B cell (primary cell): ENCODE data around the gene MYB. TPM values are rescaled to one million over a fixed set of nuclear protein-coding genes. Genes with fewer than 3 reads are reported as not detected.

ENCODE experiments used
- ATAC-seq: fragments of 200-7000 bp; cut with Tn5 transposase; one replicate; pipeline ENCODE4 v1.10.0; 2021; ENCODE audit warnings: low read depth, mild to moderate bottlenecking, moderate number of reproducible peaks, moderate library complexity
- CTCF ChIA-PET: fragments of 350-600 bp; sonication (Branson Sonifier 250); formaldehyde crosslinking; loops from one replicate; lab custom pipeline; 2021; ENCODE audit warnings: antibody characterized with exemption, inconsistent platforms; lab: Charles Lee
- POLR2A ChIA-PET: fragments of 350-600 bp; sonication (Branson Sonifier 250); formaldehyde crosslinking; loops from one replicate; lab custom pipeline; 2021; ENCODE audit warnings: antibody characterized with exemption; lab: Charles Lee
- DNase-seq: peaks from one replicate; pipeline ENCODE4 v3.0.0; 2013
- H2AFZ ChIP-seq: 2 replicates; pipeline ENCODE4 v1.6.1; 2012; ENCODE audit warnings: mild to moderate bottlenecking, low read depth, low read length; ENCODE audit not compliant: insufficient read depth, poor library complexity, severe bottlenecking
- H3K27ac ChIP-seq, 2 donors: 1 replicate in 1 of 2; 2 replicates in 1 of 2; pipeline ENCODE4 v1.5.1; 2012 to 2013; ENCODE audit warnings: low read length in 2 of 2, mild to moderate bottlenecking in 2 of 2, moderate library complexity in 1 of 2
- H3K27me3 ChIP-seq, 4 experiments: fragments of 200-600 bp in 1 of 4; sonication (generic) in 1 of 4; replicated peaks in 1 of 4; 1 replicate in 2 of 4; 2 replicates in 2 of 4; pipeline versions ENCODE4 v1.6.1 to v1.7.0; 2013 to 2016; ENCODE audit warnings: low read length in 3 of 4, mild to moderate bottlenecking in 2 of 4, mixed read lengths in 1 of 4, moderate library complexity in 1 of 4; ENCODE audit not compliant: insufficient read depth in 4 of 4, control insufficient read depth in 3 of 4; ENCODE audit errors: control extremely low read depth in 1 of 4
- H3K36me3 ChIP-seq, 2 experiments: replicated peaks in 1 of 2; 1 replicate in 1 of 2; 2 replicates in 1 of 2; pipeline versions ENCODE4 v1.6.1 to v1.7.1; 2013; ENCODE audit warnings: low read length in 1 of 2; ENCODE audit not compliant: insufficient read depth in 2 of 2, control insufficient read depth in 1 of 2; ENCODE audit errors: control extremely low read depth in 1 of 2, extremely low read depth in 1 of 2
- H3K4me1 ChIP-seq, 2 donors: fragments of 200-600 bp in 1 of 2; sonication (generic) in 1 of 2; 1 replicate in 1 of 2; 2 replicates in 1 of 2; pipeline versions ENCODE4 v1.5.1 to v1.6.1; 2013 to 2017; ENCODE audit warnings: low read length in 2 of 2; ENCODE audit not compliant: control insufficient read depth in 2 of 2, insufficient read depth in 2 of 2
- H3K4me2 ChIP-seq: replicated peaks from 2 replicates; pipeline ENCODE3; 2012; ENCODE audit warnings: mild to moderate bottlenecking, low read depth, low read length; ENCODE audit not compliant: poor library complexity, severe bottlenecking
- H3K4me3 ChIP-seq, 5 experiments: fragments of 200-600 bp in 1 of 5; sonication (generic) in 1 of 5; 1 replicate in 3 of 5; 2 replicates in 2 of 5; pipeline versions ENCODE4 v1.5.1 to v1.7.0; 2011 to 2016; ENCODE audit warnings: low read length in 4 of 5, mild to moderate bottlenecking in 4 of 5, low read depth in 2 of 5, control low read depth in 1 of 5, moderate library complexity in 1 of 5; ENCODE audit not compliant: insufficient read depth in 1 of 5; ENCODE audit errors: control extremely low read depth in 1 of 5, extremely low read depth in 1 of 5
- H3K79me2 ChIP-seq: fragments of 200-600 bp; sonication (generic); one replicate; pipeline ENCODE4 v1.6.0; 2016; ENCODE audit warnings: low read length; ENCODE audit not compliant: control insufficient read depth, insufficient read depth
- H3K9ac ChIP-seq: fragments of 200-600 bp; sonication (generic); 2 replicates; pipeline ENCODE4 v1.6.1; 2017; ENCODE audit warnings: mild to moderate bottlenecking, low read length, moderate library complexity
- H3K9me3 ChIP-seq, 3 donors: one replicate each; pipeline versions ENCODE4 v1.6.1 to v1.7.1; 2013; ENCODE audit warnings: low read length in 2 of 3; ENCODE audit not compliant: control insufficient read depth in 2 of 3, insufficient read depth in 1 of 3; ENCODE audit errors: control extremely low read depth in 1 of 3
- H4K20me1 ChIP-seq: 2 replicates; pipeline ENCODE4 v1.6.0; 2012; ENCODE audit warnings: mild to moderate bottlenecking, low read length; ENCODE audit not compliant: insufficient read depth, control insufficient read depth, poor library complexity, severe bottlenecking
- H3K27ac Mint-ChIP-seq: one replicate; pipeline ENCODE4 v1.8.0; 2021; ENCODE audit warnings: mixed read lengths
- H3K27me3 Mint-ChIP-seq: one replicate; pipeline ENCODE4 v1.8.0; 2021; ENCODE audit warnings: mixed read lengths
- H3K4me1 Mint-ChIP-seq: one replicate; pipeline ENCODE4 v1.8.0; 2021; ENCODE audit warnings: mixed read lengths
- H3K4me3 Mint-ChIP-seq: one replicate; pipeline ENCODE4 v1.8.0; 2021; ENCODE audit warnings: mixed read lengths
- H3K9me3 Mint-ChIP-seq: one replicate; pipeline ENCODE4 v1.8.0; 2022; ENCODE audit warnings: mixed read lengths; ENCODE audit not compliant: insufficient read depth
- EZH2 ChIP-seq: IDR thresholded peaks from 2 replicates; pipeline ENCODE4 v1.6.1; 2012; ENCODE audit warnings: borderline replicate concordance, low read depth, mild to moderate bottlenecking, moderate library complexity, low read length; ENCODE audit not compliant: insufficient read depth, poor library complexity, severe bottlenecking
- WGBS: methylation state at CpG from one replicate; pipeline ENCODE4 v1.1.5; 2013; ENCODE audit warnings: missing lambda C conversion rate; ENCODE audit not compliant: insufficient coverage; 5-methylcytosine and 5-hydroxymethylcytosine counted together
- intact Hi-C: fragments of 100-400 bp; cut with micrococcal nuclease; formaldehyde crosslinking; loops from one replicate; pipeline ENCODE4 v1.10.0; 2022
- polyA plus RNA-seq: library from polyadenylated mRNA; depleted of rRNA; stranded (reverse); fragments of >200 nt; gene quantifications from 2 replicates; pipeline ENCODE4 v1.2.3, GENCODE V29; 2012
- total RNA-seq, 2 donors: library from RNA; stranded (reverse); fragments of 120-200 nt in 1 of 2; gene quantifications; 1 replicate in 1 of 2; 2 replicates in 1 of 2; pipeline versions ENCODE4 v1.2.3 to v1.2.4, GENCODE V29; 2013 to 2022
- TF ChIP-seq, protein P1 (sequence below): fragments of 200-600 bp; IDR thresholded peaks from one replicate; pipeline ENCODE4 v1.8.0; 2022; ENCODE audit warnings: antibody characterized with exemption, mild to moderate bottlenecking

MYB gene
- total and polyA plus RNA-seq, 2 donors (not counting 1 experiment from before 2014, with no cell fraction given) = 0.46 to 1.4 TPM

DNA sequence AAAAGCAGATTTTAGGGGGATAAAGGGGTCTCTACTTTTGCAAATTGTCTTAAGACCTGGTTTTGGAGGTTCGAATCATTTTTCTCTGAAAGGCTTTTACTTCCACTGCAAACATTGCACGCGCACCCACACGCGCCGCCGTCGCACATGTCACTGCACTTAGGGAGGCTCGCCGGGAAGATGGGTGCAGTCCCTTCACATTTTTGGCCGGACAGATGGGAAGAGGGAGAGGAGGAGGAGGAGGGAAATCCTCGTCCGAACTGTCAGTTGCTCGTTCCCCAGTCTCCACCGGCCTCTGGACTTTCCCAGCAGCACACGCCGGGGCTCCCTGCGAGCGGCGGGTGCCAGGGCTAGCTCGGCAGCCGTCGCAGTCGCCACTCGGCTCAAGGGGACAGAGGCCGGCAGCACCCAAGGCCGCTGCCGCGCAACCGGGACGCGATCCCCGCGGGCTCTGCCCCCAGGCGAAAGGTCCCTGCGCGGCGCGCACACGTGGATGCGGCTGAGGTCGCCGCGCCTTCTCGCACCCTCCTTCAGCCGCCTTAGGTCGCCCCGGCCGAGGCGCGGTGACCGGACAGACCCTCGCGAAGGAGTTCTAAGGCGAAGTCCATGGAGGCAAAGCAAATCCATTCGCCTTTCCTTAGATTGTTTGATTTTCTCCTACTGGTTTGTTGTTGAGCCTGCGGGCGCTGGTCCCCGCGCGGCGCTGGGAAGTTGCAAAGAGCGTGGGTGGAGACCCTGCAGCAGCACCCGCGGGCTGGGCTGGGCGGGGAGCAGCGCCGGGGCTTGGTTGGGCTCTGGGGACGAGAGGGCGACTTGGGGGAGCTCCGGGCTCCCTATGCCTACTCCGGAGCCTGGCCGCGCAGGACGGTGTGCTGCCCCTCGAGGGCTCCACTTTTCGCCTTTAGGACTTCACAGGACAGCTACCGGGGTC, 1.2 kb downstream of the MYB start:
- intact Hi-C loops = loop anchor here (1.0 to 10.0 kb wide), 9 partner anchors 20 to 1230 kb away; partner anchors contain the start of genes AHI1, BCLAF1, HBS1L and TBPL1
- Mint-ChIP-seq H3K4me3 (peak overlapping the region; percentile 86), H3K27me3 (peaks cover 6% of the 10 kb centered on the region), H3K9me3 (no peaks in the 10 kb centered on the region), H3K27ac (peak overlapping the region; percentile 54), H3K4me1 (peaks cover 20% of the 10 kb centered on the region)
- whole genome bisulfite sequencing = under 1% methylated on average over 71 of the region's 78 CpGs
- ATAC-seq (peak; percentile 7), DNase-seq (peak; percentile 62)
- ChIA-PET POLR2A (interaction anchor here (0.6 to 1.2 kb wide), 2 partner anchors 124 to 128 kb away, joined by 3 to 4 read pairs; partner anchors contain the start of gene HBS1L), CTCF (interaction anchor here (1.3 to 3.4 kb wide), 4 partner anchors 13 to 86 kb away, joined by 3 to 34 read pairs (median 4); no protein-coding TSS in a partner anchor)
- H3K27me3 ChIP-seq = peaks cover 0 to 17% (median 1%) of the 10 kb centered on the region in 4 experiments
- no peaks in the 10 kb centered on the region for H4K20me1 ChIP-seq
- H2AFZ ChIP-seq = peak overlapping the region; percentile 76
- H3K4me1 ChIP-seq = peaks cover 14 to 28% of the 10 kb centered on the region in 2 donors
- H3K9me3 ChIP-seq = no peaks in the 10 kb centered on the region
- no peaks in the 10 kb centered on the region for H3K36me3 ChIP-seq
- peak overlapping the region; percentile 47 to 85 (median 71) for H3K4me3 ChIP-seq
- peak overlapping the region; percentile 96 for H3K4me2 ChIP-seq
- TF ChIP-seq, protein P1, sequence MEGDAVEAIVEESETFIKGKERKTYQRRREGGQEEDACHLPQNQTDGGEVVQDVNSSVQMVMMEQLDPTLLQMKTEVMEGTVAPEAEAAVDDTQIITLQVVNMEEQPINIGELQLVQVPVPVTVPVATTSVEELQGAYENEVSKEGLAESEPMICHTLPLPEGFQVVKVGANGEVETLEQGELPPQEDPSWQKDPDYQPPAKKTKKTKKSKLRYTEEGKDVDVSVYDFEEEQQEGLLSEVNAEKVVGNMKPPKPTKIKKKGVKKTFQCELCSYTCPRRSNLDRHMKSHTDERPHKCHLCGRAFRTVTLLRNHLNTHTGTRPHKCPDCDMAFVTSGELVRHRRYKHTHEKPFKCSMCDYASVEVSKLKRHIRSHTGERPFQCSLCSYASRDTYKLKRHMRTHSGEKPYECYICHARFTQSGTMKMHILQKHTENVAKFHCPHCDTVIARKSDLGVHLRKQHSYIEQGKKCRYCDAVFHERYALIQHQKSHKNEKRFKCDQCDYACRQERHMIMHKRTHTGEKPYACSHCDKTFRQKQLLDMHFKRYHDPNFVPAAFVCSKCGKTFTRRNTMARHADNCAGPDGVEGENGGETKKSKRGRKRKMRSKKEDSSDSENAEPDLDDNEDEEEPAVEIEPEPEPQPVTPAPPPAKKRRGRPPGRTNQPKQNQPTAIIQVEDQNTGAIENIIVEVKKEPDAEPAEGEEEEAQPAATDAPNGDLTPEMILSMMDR = no peak
- TF ChIP-seq EZH2 = no peak
- H3K27ac ChIP-seq = no peak overlapping the region
- peaks cover 4% of the 10 kb centered on the region for H3K79me2 ChIP-seq
- peak overlapping the region; percentile 69 for H3K9ac ChIP-seq
